NCI-H446 treated with DMSO at 0.1 percent for 48 hours (cell line): Measurements from ENCODE around the gene KRTAP5-5.
"Not testable (repeated sequence)": the region's sequence is repeated elsewhere in the genome, so short reads cannot be mapped to it uniquely, and the experiment has no call there.

ENCODE experiments used
- DNase-seq: peaks from one replicate; lab custom pipeline; 2025; lab: John Stamatoyannopoulos, UW

KRTAP5-5 gene

DNA sequence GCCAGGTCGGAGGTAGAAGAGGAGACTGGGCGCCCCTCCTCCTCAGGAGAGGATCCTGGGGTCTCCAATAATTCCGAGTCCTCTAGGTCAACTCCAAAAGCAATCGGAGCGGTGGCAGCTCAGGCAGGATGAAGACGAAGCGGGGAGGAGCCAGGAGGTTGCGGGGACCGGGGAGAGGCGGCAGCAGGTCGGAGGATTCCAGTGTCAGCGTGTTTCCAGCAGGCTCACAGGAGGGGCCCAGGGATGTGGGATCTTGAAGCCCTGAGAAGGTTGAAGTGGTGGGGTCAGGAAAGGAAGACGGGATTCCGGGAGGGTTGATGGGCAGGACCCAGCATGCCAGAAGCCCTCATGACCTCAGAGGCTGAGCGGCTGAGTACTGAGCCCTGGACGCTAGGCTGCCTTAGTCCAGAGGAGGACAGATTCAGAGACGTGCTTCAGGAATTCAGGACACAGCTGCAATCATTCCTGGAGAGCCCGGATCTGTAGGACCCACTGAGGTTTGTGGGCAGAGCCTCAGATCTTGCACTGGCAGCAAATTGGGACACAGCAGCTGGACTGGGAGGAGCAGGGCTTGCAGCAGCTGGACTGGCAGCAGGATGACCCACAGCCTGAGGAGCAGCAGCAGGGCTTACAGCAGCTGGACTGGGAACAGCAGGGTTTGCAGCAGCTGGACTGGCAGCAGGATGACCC, 22.3 kb upstream of the KRTAP5-5 start:
- DNase-seq = not testable (repeated sequence)

DNA sequence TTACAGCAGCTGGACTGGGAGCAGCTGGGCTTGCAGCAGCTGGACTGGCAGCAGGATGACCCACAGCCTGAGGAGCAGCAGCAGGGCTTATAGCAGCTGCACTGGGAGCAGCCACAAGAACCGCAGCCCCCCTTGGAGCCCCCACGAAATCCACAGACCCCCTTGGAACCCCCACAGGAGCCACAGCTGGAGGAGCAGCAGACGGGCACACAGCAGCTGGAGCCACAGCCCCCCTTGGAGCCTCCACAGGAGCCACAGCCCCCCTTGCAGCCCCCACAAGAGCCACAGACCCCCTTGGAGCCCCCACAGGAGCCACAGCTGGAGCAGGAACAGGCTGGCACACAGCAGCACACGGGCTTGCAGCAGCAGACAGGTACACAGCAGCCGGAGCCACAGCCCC, 21.7 kb upstream of the KRTAP5-5 start:
- DNase-seq = not testable (repeated sequence)

DNA sequence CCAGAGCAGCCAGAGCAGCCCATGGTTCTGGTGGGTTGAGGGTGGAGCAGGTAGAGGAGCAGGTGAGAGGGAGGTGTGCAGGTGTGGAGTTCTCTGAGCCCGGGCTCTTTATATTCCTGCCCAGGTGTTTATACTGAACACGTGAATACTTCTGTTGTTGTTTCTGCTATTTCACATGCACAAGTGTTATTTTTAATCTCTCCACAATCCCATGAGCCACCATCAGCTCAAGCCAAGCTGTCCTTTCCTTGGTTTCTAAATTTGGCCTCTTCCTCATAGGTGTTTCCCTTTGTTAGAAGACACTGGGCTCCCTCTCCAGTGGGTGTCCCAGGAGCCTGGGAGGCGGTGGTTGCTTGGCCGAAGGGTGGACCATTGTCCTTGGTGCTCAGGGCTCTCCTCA, 21.2 kb upstream of the KRTAP5-5 start, which contains the start of gene KRTAP5-3:
TSS of gene KRTAP5-3 (minus strand) at position 101 of the 400 bp plus-strand sequence. CDS start at position 23, 78 bp downstream.
- DNase-seq = no peak

DNA sequence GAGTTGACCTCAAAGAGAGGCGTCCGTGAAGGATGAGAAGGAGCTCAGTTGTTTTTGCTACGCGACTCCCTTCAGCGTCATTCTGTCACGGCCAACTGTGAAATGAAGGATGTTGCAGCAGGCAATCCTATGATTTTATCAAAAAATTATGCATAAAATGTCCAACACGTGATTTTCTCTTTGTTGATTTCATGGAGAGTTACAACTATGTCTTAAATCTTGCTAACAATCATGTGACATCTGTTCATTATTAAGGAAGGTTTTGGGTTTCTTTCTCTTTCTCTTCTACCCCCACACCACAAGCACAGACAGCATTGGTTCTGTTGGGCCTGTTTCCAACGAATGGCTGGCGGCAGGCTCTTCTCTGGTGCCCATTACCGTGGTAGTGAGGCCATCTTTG, 11.3 kb upstream of the KRTAP5-5 start:
- no peak for DNase-seq

DNA sequence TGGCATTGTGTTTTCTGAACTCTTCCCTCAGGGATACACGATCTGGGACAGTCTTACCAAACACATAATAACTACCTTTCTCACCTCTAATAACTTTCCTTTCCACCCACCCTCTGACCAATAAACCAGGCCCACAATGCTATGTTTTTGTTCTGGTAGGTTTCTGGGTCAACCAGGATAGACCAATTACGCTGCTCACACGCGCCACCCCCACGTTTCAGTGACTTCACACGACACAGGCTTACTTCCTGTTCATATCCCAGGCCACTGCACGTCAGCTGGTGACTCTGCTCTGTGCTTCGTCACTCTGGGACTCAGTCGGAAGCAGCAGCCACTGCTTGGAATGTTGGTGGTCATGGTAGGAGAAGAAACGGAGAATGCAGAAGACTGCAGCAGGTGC, 10.1 kb upstream of the KRTAP5-5 start:
- DNase-seq = no peak

DNA sequence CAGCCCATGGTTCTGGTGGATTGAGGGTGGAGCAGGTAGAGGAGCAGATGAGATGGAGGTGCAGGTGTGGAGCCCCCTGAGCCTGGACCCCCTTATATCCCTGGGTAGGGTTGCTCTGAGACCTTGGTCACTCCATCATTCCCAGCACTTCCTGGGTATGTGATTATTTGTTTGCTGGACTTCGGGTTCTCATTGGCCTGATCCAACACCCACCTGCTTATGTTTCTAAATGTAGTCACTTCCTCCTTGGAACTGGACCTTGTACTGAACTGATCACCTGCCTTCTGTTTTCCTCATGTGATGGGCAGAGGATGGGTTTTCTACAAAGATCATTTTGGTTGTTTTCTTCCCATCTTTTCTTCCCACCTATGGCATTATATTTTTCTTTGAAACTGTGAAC, 7.5 kb upstream of the KRTAP5-5 start, which contains the start of gene KRTAP5-4:
TSS of gene KRTAP5-4 (minus strand) at position 53 of the 400 bp plus-strand sequence. CDS start at position 8, 45 bp downstream.
- no peak for DNase-seq

DNA sequence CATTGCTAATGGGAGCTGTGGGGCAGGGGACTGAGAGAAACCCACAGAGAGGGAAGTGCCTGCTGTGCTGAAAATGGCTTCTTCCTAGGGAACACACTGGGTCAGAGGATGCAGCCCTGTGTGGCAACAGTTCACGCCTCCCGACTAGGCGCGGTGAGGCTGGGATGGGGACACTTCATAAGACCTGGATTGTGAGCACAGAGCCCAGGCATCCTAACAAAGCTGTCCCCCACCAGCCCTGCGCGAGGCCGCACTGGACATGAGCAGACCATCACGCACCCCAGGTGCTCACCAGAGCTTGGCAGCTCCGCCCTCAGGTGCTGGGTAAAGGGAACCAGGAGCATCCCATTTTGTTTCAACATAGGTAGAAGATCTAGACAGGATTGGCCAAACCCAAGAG, 5.9 kb upstream of the KRTAP5-5 start:
- no peak for DNase-seq

DNA sequence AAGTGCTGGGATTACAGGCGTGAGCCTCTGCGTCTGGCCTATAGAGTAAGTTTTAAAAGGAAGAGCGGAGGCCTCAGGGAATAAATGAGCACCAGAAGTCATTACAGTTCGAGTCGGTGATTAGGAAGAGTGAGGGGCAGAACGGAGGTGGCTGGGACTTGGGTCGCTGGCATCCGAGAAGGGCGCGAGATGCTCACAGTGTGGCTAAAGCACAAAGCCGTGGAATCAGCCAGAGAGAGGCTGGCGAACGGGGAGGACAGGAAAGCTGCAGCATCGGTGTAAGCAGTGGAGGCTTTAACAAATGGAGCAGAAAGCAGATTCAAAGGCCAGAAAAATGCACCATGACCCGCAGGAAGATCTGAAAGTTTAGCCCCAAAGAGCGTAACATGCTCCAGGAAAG, 5.0 kb upstream of the KRTAP5-5 start:
- DNase-seq = no peak

DNA sequence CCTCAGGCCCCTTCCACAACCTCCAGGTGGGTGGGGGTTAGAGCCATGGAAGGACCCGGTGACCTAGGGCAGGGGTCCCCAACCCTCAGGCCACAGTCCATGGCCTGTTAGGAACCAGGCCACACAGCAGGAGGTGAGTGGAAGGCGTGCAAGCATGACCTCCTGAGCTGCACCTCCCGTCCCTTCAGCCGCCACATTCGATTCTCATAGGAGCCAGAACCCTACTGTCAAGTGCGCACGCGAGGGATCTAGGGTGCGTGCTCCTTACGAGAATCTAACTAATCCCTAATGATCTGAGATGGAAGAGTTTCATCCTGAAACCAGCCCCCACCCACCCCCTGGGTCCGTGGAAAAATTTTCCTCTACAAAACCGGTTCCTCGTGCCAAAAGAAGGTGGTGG, 4.0 kb upstream of the KRTAP5-5 start:
- no peak for DNase-seq

DNA sequence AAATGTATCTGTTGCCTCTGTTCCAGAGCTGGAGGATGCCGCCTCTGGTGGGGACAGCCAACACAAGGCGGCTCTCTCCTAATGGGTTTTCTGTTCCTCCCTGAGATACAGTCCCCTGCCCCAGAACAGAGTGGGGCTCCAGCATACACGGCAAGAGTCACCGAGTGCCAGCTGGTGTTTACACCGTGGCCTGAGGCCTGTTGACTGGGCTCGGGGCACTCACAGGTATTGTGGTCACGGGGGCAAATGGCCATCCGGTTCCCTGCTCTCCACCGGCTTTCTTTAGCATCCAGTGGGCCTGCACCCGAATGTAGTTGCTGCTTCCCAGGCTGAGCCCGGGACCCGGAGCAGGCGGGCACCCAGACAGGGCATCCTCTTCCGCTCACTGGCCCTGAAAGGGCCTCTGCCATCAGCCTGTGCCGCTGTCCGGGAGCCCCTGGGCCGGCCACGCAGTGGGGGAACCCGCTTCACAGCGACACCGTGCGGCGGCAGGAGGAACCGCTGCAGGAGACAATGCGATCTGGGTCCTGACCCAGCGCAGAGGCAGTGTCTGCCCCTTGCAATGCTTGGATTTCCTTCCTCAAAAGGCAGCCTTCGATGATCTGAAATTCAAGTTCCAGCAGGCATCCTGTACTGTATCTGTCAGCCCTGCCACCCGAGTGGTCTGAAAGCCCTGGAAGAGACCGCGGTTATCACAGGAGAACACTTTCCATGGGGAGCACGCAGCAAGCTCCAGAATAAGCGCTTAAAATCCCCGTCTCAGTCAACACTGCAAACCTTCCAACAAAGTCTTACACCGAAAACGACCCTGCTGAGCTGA, 859 bp upstream of the KRTAP5-5 start:
- no peak for DNase-seq

DNA sequence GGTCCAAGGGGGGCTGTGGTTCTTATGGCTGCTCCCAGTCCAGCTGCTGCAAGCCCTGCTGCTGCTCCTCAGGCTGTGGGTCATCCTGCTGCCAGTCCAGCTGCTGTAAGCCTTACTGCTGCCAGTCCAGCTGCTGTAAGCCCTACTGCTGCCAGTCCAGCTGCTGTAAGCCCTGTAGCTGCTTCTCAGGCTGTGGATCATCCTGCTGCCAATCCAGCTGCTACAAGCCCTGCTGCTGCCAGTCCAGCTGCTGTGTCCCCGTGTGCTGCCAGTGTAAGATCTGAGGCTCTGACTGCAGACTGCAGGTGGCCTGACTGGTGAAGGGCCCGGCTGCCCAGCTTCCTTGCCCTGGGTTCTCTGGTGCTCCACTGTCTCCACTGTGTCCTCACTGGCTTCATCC, 696 bp downstream of the KRTAP5-5 start:
- DNase-seq = no peak

DNA sequence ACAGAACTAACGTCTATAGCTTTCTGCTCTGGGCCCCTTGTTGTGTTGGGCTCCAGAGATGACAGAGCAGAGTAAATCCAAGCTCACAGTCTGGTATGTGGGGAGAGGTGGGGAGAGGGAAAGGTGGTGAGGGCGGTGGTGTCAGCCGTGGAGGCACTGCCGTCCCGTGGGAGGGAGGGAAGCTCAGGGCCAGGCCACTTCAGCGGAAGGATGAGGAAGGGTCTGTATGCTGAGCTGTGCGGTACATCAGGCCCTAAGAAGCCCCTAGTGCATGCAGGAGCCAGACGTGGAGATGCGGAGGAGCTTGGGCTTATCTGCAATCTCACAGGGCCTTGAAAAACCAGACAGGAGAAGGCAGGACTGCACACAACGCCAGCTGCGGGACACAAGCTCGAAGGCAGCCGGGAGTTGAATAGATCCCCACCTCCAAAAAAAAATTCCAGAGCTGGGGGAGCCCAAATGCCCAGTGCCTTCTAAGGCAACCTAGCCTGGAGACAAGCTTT, 1.5 kb downstream of the KRTAP5-5 start:
- no peak for DNase-seq

DNA sequence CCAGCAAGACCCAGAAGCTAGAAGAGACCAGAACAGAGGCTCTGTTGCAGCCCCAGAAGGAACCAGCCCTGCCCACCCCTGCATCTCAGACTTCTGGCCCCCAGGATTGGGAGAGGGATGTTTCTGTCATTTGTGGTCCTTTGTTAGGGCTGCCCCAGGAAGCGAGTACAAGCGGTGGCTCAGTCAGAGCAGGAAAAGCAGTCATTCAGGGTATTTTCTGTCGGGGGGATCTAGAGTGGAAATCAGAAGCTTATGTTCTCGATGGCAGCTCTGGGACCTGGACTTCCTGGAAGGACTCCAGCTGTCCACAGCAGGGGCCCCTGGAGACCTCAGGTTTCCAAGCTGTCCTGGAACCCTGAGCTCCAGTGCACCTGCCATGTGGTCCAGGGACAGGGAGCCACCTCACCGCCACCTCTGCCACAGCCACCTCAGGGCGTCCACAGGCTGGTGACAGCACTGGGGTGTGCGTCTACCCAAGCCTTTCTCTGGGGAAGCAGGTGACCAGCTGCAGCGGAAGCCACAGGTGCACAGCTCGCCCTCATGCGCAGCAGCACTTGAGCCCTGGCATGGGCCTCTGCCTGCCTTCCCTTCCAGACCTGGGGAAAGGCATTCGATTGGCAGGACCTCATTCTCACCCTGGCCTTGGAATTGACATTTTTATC, 2.6 kb downstream of the KRTAP5-5 start:
- DNase-seq = no peak

DNA sequence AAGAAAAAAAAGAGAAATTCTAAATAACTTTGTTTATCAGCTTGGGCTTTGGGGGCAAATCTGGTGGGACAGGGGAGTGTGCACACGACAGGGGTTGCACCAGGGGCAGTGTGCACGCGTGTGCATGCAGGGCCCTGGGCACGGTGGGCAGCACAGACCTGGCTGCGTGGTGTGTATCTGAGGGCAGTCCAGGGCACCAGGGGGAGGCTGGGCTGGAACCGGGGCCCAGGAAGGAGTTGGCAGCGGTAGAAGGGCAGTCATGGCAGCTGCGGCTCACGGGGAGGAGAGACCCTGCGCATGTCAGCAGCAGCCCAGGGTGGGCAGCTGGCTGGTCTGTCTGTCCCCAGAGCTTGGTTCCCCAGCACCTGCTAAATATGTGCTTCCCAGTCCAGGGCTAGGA, 4.3 kb downstream of the KRTAP5-5 start:
- DNase-seq = no peak

DNA sequence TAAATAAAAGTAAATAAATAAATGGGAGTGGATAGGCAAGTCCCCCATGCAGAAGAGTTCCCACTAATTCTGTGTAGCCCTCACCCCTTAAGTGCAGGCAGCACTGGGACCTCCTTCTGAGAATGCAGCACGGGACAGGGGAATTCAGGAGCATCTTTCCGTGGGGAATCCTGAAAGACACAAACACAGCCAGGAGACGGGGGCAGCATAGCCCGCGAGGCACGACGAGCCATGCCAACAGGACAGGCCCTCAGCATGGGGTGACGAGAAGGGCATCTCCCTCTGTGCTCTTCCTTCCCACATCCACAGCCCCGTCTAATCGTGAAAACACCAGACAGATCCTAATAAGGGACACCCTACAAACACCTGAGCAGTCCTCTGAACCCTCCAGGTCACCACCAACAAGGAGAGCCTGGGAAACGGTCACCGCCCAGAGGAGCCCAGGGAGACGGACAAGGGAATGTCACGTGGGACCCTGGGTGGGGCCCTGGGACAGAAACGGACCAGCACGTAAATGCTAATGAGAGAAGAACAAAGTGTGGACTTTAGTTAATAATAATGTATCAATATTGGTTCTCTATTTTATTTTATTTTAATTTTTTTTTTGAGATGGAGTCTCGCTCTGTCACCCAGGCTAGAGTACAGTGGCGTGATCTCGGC, 6.8 kb downstream of the KRTAP5-5 start:
- DNase-seq = no peak

DNA sequence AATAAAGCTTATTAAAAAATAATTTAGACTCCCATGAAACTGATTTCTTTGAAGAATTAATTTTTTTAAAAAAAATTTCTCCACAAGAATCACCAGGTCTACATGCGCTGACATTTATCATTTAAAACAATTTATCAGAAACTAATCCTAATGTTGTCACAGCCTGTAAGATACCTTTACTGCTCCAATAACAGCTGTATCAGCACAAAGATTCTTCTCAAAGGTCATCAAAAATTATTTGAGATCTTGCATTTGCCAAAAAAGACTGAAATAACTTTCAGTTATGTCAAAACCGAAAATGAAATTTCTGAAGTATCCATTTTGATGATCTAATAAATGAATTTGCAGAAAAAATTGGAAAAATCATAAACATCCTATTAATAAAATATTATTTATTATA, 8.1 kb downstream of the KRTAP5-5 start:
- DNase-seq = no peak

DNA sequence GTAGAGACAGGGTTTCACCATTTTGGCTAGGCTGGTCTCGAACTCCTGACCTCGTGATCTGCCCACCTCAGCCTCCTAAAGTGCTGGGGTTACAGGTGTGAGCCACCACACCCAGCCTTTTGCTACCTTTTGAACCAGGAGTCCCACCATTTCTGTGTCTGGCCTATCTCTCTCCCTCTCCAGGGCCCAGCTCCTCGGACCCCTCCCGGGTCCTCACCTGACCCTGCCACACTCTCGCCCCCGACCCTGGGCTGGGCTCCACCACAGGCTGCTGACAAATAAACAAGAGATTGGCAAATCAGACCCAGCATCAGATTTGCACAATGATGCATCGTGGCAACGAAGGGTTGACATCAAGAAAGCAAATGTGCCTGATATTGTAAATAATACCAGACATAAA, 8.8 kb downstream of the KRTAP5-5 start:
- no peak for DNase-seq

DNA sequence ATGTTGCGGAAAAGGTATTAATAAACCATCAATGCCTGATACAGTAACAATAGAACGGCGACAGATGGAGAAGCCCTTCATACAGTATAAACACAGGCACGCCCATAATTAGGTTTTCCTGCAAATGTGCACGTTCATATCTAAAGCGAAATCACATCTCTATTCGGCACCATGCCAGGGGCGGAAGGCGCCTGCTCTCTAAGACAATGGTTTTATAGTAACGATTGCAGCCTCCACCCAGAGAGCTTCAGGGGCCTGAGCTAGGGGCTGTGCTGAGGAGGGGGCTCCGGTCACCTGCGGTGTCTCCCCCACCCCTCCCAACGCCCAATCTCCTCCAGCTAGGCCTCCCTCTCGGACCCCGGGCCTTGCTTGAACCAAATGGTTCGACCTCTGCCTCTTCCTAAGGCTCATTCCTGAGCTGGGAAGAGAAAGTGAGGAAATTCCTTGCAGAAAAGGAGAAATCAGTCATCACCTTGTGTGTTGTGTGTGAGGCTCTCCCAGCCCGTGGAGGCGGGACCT, 9.6 kb downstream of the KRTAP5-5 start:
- DNase-seq = no peak

DNA sequence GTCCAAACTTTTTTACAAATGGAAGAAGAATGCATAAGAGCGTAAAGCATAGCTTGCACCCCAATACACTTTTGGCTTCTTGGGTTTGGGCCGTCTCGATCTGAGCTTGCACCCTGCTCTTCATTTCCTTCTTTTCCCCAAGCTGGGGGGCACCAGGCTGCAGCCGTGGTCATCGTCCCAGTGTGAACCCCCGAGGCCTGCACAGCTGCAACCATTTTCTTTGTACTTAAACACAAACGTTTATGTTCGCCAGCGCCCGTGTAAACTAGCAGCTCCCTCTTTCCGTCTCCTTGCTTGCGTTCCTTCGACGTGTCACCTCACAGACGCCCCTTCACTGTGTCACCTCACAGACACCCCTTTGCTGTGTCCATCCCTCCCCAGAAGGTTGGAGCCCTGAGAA, 10.1 kb downstream of the KRTAP5-5 start:
- DNase-seq = no peak

DNA sequence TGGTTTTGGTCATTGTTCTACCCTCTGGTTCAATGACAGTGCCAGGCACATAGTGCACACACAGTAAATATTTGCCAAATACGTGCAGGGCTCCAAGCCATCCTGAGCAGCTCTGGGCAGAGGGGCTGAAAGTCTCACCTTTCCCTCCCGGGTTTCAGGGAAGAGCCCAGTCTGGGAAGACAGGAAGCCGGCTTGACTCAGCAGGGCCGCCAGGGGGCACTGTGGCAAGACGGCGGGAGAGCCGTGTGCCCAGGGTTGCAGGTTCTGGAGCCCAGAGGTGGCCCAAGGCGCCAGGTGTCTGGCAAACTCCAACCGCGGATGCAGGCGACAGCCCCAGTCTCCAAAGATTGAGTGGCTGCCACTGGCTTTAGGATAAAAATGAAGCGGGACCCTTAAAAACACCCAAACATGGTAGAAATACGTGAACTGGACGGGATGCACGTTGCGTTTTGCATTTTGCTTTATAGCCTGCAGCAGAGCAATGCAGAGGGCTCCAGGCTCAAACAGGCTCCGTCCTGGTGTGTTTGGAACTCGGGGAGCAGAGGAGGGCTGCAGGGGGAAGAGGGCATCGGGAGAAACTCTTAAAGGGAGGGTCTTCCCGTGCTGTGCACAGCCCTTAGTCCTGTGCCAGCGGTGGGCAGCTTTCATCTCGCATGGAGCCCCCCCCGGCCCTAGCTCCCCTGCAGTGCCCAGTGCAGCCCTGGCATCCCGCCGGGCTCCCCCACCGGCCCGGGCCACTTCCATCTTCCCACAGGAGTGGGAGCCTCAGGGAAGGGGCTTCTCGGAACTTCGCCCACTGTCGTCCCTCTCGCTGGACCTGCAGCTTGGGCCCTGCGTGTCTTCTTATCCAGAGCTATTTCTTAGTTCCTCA, 10.7 kb downstream of the KRTAP5-5 start:
- no peak for DNase-seq

DNA sequence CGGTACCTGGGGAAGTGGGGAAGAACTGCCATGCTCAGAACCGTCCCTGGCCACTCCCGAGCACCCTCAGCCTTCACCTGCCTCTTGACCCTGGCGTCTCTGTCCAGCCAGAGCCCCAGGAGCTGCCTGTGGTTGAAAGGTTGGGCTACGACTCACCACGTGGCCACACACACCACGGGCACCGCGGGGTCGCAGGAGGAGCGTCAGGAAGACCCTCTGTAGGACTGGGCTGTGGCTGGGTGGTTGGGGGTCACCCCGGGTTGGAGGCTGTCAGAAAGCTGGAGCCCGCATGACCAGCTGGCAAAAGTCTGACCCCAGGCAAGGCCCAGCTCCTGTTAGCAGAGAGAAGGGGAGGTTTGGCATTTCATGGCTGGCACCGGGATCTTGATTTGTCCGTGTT, 11.5 kb downstream of the KRTAP5-5 start:
- DNase-seq = no peak
